Measurements from ENCODE around the gene TMEM39B. TPM values are rescaled to one million over a fixed set of nuclear protein-coding genes. Genes with fewer than 3 reads are reported as not detected.
"Not testable (repeated sequence)": the region's sequence is repeated elsewhere in the genome, so short reads cannot be mapped to it uniquely, and the experiment has no call there.

Gene TMEM39B
- polyA plus RNA-seq, 1 experiment = 31.1 TPM

DNA sequence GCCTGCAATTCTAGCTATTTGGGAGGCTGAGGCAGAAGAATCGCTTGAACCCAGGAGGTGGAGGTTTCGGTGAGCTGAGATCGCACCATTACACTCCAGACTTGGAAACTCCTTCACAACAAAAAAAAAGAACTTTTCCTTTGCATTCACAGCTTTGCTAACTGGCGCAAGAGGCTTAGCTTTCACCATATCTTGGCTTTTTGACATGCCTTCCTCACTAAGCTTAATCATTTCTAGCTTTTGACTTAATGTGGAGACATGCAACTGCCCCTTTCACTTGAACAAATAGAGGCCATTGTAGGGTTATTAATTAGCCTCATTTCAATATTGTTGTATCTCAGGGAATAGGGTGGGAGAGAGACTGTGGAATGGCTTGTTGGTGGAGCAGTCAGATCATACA is 43.8 kb downstream of the TMEM39B start:
- H3K4me3 ChIP-seq (ENCODE audit: low read depth, low read length) = no peak overlapping the region
- H3K27me3 ChIP-seq (ENCODE audit: control insufficient read depth, insufficient read depth, low read length) = no peaks in the 10 kb centered on the region
- TF ChIP-seq, protein P1, sequence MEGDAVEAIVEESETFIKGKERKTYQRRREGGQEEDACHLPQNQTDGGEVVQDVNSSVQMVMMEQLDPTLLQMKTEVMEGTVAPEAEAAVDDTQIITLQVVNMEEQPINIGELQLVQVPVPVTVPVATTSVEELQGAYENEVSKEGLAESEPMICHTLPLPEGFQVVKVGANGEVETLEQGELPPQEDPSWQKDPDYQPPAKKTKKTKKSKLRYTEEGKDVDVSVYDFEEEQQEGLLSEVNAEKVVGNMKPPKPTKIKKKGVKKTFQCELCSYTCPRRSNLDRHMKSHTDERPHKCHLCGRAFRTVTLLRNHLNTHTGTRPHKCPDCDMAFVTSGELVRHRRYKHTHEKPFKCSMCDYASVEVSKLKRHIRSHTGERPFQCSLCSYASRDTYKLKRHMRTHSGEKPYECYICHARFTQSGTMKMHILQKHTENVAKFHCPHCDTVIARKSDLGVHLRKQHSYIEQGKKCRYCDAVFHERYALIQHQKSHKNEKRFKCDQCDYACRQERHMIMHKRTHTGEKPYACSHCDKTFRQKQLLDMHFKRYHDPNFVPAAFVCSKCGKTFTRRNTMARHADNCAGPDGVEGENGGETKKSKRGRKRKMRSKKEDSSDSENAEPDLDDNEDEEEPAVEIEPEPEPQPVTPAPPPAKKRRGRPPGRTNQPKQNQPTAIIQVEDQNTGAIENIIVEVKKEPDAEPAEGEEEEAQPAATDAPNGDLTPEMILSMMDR (IDR thresholded peaks at IDR 0.05; ENCODE audit: insufficient read depth, low read depth, low read length) = no peak
- ChIA-PET CTCF (interaction anchor here (1.0 kb wide), 1 partner anchor 17 kb away, joined by 4 read pairs; no protein-coding TSS in a partner anchor), POLR2A (interaction anchor here (0.7 kb wide), 1 partner anchor 16 kb away, joined by 12 read pairs; no protein-coding TSS in a partner anchor)
- no peak for DNase-seq (ENCODE audit: low read depth)
- H3K36me3 ChIP-seq (ENCODE audit: control insufficient read depth, insufficient read depth, low read length) = no peaks in the 10 kb centered on the region; the same call in 1 of the 2 replicates

DNA sequence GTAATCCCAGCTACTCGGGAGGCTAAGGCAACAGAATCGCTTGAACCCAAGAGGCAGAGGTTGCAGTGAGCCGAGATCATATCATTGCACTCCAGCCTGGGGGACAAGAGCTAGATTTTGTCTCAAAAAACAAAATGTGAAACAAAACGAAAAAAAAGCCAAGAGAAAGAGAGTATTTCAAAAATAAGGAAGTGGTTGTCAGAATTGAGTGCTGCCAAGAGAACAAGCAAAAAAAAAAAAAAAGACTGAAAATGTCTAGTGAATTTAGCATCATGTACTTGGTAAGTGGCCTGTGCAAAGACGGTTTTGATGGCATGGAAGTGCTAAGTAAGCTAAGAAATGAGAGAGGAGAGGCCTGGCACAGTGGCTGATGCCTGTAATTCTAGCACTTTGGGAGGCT is 49.4 kb downstream of the TMEM39B start:
- Histone ChIP-seq H3K4me3 (ENCODE audit: low read depth, low read length) (no peak overlapping the region), H3K27me3 (ENCODE audit: control insufficient read depth, insufficient read depth, low read length) (no peaks in the 10 kb centered on the region), H3K36me3 (ENCODE audit: control insufficient read depth, insufficient read depth, low read length) (no peaks in the 10 kb centered on the region)
- ChIA-PET POLR2A (no interaction called here), CTCF (interaction anchor here (2.7 to 3.9 kb wide), 2 partner anchors 11 to 14 kb away, joined by 10 to 17 read pairs; partner anchors contain the start of gene KPNA6)
- TF ChIP-seq, protein P1 (IDR thresholded peaks at IDR 0.05; ENCODE audit: insufficient read depth, low read depth, low read length) = no peak
- no peak for DNase-seq (ENCODE audit: low read depth)

DNA sequence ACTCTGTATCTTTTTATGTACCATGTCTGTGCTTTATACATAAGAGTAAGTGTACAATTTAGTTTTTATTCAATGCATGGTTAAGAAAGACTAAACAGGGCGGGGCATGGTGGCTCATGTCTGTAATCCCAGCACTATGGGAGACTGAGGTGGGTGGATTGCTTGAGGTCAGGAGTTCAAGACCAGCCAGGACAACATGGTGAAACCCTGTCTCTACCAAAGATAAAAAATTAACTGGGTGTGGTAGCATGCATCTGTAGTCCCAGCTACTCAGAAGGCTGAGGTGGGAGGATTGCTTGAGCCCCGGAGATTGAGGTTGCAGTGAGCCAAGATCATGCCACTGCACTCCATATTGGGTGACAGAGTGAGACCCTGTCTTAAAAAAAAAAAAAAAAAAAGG is 50.6 kb downstream of the TMEM39B start:
- H3K36me3 ChIP-seq (ENCODE audit: control insufficient read depth, insufficient read depth, low read length); H3K27me3 ChIP-seq (ENCODE audit: control insufficient read depth, insufficient read depth, low read length); DNase-seq (ENCODE audit: low read depth); H3K4me3 ChIP-seq (ENCODE audit: low read depth, low read length): not testable (repeated sequence)
- ChIA-PET CTCF (interaction anchor here (0.6 to 2.7 kb wide), 2 partner anchors 13 to 279 kb away, joined by 3 to 10 read pairs; no protein-coding TSS in a partner anchor), POLR2A (interaction anchor here (0.6 kb wide), 1 partner anchor 107 kb away, joined by 3 read pairs; no protein-coding TSS in a partner anchor)

- DNase-seq (ENCODE audit: low read depth) = no peak
- ChIA-PET POLR2A (no interaction called here), CTCF (interaction anchor here (1.3 kb wide), 1 partner anchor 16 kb away, joined by 3 read pairs; no protein-coding TSS in a partner anchor)
- Histone ChIP-seq H3K36me3 (ENCODE audit: control insufficient read depth, insufficient read depth, low read length) (no peaks in the 10 kb centered on the region), H3K27me3 (ENCODE audit: control insufficient read depth, insufficient read depth, low read length) (no peaks in the 10 kb centered on the region), H3K4me3 (ENCODE audit: low read depth, low read length) (no peak overlapping the region)
- TF ChIP-seq, protein P1 (IDR thresholded peaks at IDR 0.05; ENCODE audit: insufficient read depth, low read depth, low read length) = no peak
Observed at GRCh38 chr1:32125313-32125712, 52.6 kb downstream of the TMEM39B start.

DNA sequence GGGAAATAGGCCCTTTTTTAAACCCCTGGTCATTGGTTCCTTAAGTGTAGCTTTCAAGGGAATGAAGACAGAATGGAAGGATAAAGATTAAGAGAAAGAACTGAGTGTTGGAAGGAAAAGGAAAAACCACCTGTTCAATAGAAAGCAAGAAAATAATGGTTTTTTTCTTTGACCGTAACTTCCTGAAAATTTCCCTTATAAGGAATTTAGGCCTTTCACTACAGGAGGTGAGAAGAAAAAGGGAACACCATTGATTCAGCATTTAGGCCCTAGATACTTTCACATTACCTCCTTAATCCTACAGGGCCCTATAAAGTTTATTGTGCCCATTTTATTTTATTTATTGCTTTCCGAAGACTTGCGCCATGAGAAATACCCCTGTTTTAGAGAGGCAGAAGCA is 54.0 kb downstream of the TMEM39B start:
- CTCF ChIA-PET = interaction anchor here (3.5 kb wide), 1 partner anchor 17 kb away, joined by 17 read pairs; the partner anchor contains the start of gene KPNA6
- H3K4me3 ChIP-seq (ENCODE audit: low read depth, low read length) = no peak overlapping the region
- POLR2A ChIA-PET = no interaction called here

More for the DNA sequence above, 54.0 kb downstream of the TMEM39B start:
- Histone ChIP-seq H3K27me3 (ENCODE audit: control insufficient read depth, insufficient read depth, low read length) (no peaks in the 10 kb centered on the region), H3K36me3 (ENCODE audit: control insufficient read depth, insufficient read depth, low read length) (no peaks in the 10 kb centered on the region)
- no peak for DNase-seq (ENCODE audit: low read depth)
- TF ChIP-seq, protein P1 (IDR thresholded peaks at IDR 0.05; ENCODE audit: insufficient read depth, low read depth, low read length) = no peak
